Epithelial cell of prostate (primary cell): ENCODE measurements around the gene CCAR1.
"Not testable (repeated sequence)": the region's sequence is repeated elsewhere in the genome, so short reads cannot be mapped to it uniquely, and the experiment has no call there.

Experiments
- DNase-seq: peaks from one replicate; pipeline ENCODE4 v3.0.0-alpha.2; 2011; ENCODE audit warnings: low read depth, low spot score
- H3K27ac ChIP-seq: fragments of 450-650 bp; 2 replicates; pipeline ENCODE4 v1.5.1; 2017; ENCODE audit warnings: mild to moderate bottlenecking

The CCAR1 gene

DNA sequence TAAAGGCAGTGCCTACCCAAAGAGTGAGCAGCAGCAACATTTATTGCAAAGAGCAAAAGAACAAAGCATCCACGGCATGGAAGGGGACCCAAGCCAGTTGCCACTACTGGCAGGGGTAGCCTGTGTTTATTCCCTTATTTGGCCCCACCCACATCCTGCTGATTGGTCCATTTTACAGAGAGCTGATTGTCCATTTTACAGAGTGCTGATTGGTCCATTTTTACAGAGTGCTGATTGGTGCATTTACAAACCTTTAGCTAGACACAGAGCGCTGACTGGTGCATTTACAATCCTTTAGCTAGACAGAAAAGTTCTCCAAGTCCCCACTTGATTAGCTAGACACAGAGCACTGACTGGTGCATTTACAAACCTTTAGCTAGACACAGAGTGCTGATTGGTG lies 101.6 kb downstream of the CCAR1 start:
- DNase-seq, H3K27ac ChIP-seq: not testable (repeated sequence)

DNA sequence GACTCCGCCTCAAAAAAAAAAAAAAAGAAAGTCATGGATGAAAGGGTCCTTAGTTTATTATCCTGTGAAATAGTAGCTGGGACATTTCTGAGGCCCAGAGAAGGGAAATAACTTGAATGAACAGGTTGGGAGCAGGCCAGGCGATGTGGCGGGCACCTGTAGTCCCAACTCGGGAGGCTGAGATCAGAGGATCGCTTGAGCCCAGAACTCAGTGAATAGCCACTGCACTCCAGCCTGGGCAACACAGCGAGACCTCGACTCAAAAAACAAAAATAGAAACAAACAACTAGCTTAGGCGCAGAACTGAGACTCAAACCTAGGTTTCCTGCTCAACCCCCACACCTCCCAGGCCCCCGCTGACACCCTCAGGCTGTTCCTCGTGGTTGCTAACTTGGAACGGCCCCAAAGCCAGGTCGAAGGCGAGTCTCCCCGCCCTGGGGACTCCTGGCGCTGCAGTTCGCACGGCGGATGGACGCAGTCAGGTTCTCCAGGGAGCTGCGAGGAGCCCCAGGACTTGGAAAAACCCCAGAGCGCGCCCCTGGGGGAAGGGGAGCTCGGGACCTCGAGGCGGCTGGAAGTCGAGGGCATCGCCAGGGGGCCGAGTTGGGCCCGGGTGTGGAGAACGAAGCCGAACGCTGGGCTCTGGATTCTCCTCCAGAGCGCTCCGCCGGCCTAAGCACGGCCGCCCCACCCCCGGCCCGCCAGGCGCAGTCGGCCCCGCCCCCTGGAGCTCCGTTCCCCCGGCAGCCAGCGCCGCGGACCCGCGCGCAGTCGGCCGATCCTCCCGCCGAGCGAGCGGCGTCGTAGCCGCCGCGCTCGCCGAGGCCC lies 105.9 kb downstream of the CCAR1 start, which contains the start of gene STOX1:
STOX1 (plus strand) TSS at position 768 of the 828 bp plus-strand sequence. CDS start 93 bp downstream, outside the sequence.
- DNase-seq: no peak
- H3K27ac ChIP-seq: no peak within 1 kb of the TSS

DNA sequence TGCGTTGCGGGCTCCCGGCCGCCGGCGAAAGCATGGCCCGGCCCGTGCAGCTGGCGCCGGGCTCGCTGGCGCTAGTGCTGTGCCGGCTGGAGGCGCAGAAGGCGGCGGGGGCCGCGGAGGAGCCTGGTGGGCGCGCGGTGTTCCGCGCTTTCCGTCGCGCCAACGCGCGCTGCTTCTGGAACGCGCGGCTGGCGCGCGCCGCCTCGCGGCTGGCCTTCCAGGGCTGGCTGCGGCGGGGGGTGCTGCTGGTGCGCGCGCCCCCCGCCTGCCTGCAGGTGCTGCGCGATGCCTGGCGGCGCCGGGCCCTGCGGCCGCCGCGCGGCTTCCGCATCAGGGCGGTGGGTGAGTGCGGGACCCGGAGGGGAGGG lies 106.5 kb downstream of the CCAR1 start:
- H3K27ac ChIP-seq, DNase-seq: not testable (repeated sequence)

DNA sequence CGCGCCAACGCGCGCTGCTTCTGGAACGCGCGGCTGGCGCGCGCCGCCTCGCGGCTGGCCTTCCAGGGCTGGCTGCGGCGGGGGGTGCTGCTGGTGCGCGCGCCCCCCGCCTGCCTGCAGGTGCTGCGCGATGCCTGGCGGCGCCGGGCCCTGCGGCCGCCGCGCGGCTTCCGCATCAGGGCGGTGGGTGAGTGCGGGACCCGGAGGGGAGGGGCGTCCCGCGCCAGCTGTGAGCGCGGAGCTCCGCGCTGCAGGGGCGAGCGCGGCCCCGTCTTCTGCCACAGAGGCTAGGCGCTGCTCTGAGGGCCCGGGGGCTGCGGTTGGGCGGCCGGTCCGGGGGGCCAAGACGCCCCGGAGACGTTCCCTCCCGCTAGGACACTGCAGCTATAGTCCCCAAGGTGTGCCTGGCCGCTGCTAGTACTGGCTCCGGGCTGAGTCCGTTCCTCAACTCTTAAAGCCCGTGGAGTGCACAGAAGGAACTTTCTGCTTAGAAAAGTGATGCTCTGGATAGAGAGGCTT lies 107.1 kb downstream of the CCAR1 start:
- H3K27ac ChIP-seq, DNase-seq: not testable (repeated sequence)

DNA sequence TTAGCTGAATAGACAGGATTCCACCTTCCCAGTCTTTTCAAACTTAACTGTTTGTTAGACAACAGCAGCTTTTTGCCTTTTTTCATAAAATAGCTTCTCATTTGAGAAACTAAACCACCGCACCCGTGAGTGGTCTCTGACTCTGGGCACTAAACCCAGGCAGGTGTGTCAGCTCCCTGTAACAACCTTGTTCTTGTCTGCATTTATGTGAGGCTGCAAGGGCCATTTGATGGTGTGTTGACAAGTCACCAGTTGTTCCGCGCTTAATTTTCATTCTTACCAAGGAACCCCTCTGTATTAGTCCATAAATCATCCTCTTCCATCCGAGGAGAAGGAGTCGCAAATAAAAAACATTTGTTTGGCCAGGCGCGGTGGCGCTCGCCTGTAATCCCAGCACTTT lies 107.8 kb downstream of the CCAR1 start:
- H3K27ac ChIP-seq: no peak overlapping the region
- no peak for DNase-seq

DNA sequence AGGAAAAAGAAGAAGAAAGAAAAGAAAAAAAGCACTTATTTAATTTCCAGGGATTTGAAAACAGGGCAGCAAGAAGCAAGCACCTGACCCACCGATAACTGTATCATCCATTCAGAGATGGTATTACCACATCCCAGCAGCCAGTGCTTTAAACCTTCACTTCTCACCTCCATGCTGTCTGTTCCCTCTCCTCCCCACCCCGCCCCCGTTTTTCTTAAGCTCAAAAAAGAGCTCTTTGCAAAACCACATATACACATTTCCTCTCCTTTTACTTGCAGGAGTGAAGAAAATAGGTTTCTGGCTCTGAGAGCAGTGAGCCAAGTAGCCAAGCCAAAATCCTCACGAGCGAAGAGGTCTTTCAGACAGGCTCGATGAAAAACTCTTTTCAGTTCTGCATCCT lies 108.5 kb downstream of the CCAR1 start:
- no peak for DNase-seq

DNA sequence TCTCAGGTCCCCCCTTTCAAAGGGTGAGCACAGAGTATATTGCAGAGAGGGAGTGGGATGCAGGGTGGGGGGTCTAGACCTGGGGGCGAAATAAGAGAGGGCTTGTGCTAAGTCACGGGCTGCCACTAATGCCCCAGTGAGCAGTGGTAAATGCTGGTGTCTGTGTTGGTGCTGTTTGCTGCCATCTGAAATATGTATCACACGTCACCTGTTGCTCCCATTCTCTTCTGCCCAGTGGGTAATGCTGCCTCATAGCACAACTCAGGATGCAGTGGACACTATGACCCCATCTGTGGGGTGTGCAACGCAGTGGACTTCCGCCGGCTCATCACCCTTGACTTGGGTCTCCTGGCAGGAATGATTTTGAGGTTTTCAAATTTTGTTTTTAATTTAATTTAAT lies 108.9 kb downstream of the CCAR1 start:
- DNase-seq: no peak

More for the DNA sequence above, 108.5 kb downstream of the CCAR1 start:
- no peak overlapping the region for H3K27ac ChIP-seq

DNA sequence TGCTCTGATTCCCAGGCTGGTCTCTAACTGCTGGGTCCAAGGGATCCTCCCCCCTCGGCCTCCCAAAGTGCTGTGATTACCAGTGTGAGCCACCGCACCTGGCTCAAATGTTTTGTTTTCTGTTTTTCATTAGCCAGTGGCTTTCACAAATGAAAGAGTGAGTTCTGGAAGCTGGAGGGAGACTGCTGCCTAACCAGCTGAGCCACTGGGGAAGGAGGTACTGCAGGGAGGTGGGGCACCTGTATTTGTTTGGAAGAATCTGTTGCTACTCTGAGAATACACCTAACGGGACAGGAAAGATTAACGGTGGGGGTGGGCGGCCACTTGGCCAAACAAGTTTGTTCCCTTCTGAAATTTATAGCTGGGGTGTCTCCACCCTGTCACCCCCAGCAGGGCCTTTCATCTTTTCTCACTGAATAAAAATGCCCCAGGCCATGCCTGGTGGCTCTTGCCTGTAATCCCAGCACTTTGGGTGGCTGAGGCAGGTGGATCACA lies 111.0 kb downstream of the CCAR1 start:
- no peak overlapping the region for H3K27ac ChIP-seq
- DNase-seq: no peak

More for the DNA sequence above, 108.9 kb downstream of the CCAR1 start:
- no peak overlapping the region for H3K27ac ChIP-seq

DNA sequence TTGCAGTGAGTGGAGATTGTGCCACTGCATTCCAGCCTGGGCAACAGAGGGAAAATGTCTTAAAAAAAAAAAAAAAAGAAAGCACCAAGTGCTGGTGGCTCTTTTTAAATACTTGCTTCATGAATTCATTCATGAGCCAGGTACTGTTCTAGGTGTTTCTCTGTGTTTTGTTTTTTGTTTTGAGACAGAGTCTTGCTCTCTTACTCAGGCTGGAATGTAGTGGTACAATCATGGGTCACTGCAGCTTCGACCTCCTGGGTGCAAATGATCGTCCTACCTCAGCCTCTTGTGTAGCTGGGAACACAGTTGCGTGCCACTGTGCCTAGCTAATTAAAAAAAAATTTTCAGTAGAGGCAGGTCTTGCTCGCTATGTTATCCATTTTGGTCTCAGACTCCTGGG lies 111.6 kb downstream of the CCAR1 start:
- no peak for DNase-seq
- H3K27ac ChIP-seq: no peak overlapping the region

DNA sequence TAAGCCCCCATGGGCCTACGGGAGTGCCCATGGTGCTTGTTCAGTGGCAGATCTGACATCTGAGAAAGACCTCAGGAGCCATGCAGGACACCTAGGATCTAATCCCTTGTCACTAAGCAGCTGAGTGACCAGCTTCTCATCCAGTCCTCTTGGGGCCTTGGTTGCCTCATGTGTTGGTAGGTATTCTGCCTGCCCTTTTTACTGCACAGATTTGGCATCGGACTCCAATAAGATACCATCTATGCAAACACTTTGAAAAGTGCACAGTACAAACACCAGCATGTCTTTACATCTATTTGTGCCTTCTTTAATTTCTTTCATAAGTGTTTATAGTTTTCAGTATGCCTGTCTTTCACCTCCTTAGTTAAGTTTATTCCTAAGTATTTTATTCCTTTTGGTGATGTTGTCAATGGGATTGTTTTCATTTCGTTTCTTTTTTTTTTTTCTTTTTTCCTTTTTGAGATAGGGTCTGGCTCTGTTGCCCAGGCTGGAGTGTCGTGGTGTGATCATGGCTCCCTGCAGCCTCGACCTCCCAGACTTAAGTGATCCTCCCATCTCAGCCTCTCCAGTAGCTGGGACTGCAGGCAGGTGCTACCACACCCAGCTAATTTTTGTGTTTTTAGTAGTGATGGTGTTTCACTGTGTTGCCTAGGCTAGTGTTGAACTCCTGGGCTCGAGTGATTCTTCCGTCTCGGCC lies 116.7 kb downstream of the CCAR1 start:
- no peak for DNase-seq
- H3K27ac ChIP-seq: no peak overlapping the region

DNA sequence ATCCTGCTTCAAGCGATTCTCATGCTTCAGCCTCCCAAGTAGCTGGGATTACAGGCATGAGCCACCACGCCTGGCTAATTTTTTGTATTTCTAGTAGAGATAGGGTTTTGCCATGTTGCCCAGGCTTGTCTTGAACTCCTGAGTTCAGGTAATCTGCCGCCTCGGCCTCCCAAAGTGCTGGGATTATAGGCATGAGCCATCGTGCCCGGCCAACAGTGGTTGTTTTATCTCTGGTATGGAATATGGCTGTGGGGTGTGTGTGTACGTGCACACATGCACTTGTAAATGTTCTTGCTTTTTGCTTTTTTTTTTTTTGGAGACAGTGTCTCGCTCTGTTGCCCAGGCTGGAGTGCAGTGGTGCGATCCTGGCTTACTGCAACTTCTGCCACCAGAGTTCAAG lies 119.6 kb downstream of the CCAR1 start:
- not testable (repeated sequence) for H3K27ac ChIP-seq, DNase-seq
